ENCODE results near the gene CRB2.

Gene CRB2

GRCh38 chr9:123355761-123356431 lies at the start of gene CRB2:
CRB2 (plus strand) TSS chr9:123356197; CDS start chr9:123356261, 64 bp downstream.
- DNase-seq (ENCODE audit: low read depth): no peak
- H3K4me3 ChIP-seq (ENCODE audit: low read depth, low read length): no peak within 1 kb of the TSS

DNA sequence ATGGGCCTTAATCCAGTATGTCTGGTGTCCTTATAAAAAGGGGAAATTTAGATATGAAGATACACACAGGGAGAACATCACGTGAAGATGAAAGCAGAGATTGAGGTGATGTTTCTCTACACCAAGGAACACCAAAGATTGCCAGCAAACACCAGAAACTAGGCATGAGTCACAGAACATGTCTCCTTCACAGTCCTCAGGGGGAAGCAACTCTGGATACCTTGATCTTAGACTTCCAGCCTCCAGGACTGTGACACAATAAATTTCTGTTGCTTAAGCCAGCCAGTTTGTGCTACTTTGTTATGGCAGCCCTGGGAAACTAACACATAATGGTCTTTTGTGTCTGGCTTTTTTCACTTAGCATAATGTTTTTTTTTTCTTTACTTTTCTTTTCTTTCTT lies 46.4 kb upstream of the CRB2 start:
- no peak overlapping the region for H3K4me3 ChIP-seq (ENCODE audit: low read depth, low read length)
- DNase-seq (ENCODE audit: low read depth): no peak

DNA sequence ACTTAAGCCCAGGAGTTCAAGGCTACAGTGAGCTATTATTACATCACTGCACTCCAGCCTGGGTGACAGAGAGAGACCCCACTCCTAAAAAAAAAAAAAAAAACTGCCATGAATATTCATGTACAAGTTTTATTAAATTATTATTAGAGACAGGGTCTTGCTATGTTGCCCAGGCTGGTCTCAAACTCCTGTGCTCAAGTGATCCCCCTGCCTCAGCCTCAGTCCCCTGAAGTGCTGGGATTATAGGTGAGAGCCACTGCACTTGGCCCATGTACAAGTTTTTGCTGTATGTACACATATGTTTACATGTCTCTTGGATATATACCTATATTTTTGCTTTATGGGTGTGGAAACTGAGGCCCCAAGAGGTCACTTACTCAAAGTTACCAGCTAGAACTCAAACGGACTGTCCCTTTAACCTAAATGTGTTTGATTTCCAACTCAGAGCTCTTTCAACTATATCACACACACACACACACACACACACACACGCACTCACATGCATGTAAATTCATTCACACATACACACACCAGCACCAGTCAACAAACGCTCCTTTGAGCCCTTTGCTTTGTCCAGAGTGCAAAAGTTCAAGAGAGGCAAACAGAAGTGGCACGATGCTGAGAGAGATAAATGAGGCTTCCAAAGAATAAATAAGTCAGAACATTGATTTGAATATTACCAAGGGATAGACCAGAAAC lies 45.3 kb upstream of the CRB2 start:
- no peak for DNase-seq (ENCODE audit: low read depth)
- H3K4me3 ChIP-seq (ENCODE audit: low read depth, low read length): no peak overlapping the region

GRCh38 chr9:123311250-123311752 lies 44.7 kb upstream of the CRB2 start:
- no peak overlapping the region for H3K4me3 ChIP-seq (ENCODE audit: low read depth, low read length)
- no peak for DNase-seq (ENCODE audit: low read depth)

GRCh38 chr9:123312306-123312877 lies 43.6 kb upstream of the CRB2 start:
- DNase-seq (ENCODE audit: low read depth): no peak

DNA sequence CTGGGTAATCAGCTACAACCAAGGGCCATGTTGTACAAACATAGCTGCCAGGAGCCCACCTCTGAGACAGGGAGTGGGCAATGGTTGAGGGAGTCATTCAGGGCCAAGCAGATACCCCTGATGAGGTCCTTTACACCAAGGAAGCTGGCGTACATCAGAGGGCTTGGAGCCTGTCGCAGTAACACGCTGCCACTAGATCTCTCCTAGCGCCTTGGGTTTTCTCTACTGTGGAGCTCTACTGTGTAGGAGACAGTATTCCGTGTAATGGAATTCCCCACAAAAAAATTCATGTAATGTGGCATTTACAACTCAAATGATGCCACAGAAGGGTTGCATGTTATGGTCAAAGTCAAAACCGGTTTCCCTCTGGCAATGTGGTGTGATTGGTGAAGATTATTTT lies 41.4 kb upstream of the CRB2 start:
- H3K4me3 ChIP-seq (ENCODE audit: low read depth, low read length): no peak overlapping the region
- DNase-seq (ENCODE audit: low read depth): no peak

More at GRCh38 chr9:123312306-123312877, 43.6 kb upstream of the CRB2 start:
- H3K4me3 ChIP-seq (ENCODE audit: low read depth, low read length): no peak overlapping the region

DNA sequence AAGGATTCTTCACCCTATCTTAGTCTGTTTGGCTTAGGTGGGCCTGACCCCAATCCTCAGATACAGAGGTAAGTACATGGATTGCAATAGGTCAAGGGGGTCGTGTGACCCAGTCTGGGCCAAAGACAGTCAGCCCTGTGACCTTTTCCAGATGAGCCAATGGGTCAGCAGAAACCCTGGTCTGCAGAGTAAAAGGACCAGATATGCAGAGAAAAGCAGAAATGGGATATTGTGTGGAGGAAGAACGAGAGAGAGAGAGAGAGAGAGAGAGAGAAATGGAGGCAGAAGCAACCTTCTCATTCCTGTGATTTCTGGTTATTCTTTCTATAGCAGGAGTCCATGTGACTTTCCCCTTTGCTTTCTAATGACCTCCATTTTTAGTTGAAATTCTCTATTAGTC lies 40.4 kb upstream of the CRB2 start:
- H3K4me3 ChIP-seq (ENCODE audit: low read depth, low read length): no peak overlapping the region
- no peak for DNase-seq (ENCODE audit: low read depth)

GRCh38 chr9:123316053-123316718 lies 39.8 kb upstream of the CRB2 start:
- DNase-seq (ENCODE audit: low read depth): no peak

DNA sequence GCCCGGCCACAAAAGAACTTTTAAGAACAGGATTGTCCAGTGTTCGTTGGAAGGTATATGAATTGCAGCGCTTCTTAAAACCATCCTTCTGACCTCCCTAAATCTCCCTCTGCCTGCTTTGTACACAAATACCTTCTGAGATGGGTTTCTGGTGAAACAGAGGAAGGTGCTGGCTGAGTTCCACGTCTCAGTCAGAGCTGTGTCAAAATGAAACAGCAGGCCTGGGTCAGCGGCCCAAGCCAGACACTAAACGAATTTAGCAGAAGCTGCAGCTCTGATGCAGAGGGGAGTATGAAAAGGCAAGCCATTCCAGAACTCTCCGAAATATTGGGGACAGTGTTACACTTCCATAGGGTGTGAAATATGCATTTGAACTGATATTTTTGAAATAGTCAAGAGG lies 37.8 kb upstream of the CRB2 start:
- no peak for DNase-seq (ENCODE audit: low read depth)

More at GRCh38 chr9:123316053-123316718, 39.8 kb upstream of the CRB2 start:
- H3K4me3 ChIP-seq (ENCODE audit: low read depth, low read length): no peak overlapping the region

DNA sequence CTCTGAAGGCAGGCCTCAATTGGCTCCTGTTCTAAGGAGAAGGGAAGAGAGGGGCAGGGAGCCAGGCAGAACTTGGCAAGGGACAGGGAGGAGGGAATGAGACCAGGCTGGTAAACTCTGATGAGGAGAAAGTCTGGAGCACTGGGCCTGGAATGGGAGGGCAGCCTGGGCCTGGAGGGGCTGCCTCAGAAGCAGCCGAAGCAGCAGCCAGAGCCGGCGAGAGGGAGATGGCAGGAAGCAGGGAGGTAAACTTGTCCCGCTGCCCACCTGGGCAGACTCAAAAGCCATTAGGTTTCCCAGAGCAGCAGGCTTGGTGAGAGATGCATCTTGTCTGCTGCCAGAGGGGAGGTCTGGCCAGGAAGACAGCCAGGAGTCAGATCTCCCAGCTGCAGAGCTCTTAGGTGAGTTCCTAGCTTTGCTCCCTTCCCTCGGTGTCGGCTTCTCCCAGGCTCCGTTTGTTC lies 37.0 kb upstream of the CRB2 start:
- H3K4me3 ChIP-seq (ENCODE audit: low read depth, low read length): no peak overlapping the region
- no peak for DNase-seq (ENCODE audit: low read depth)

More for the DNA sequence above, 37.8 kb upstream of the CRB2 start:
- no peak overlapping the region for H3K4me3 ChIP-seq (ENCODE audit: low read depth, low read length)

GRCh38 chr9:123319541-123320339 lies 36.3 kb upstream of the CRB2 start:
- no peak overlapping the region for H3K4me3 ChIP-seq (ENCODE audit: low read depth, low read length)
- DNase-seq (ENCODE audit: low read depth): no peak

- no peak overlapping the region for H3K4me3 ChIP-seq (ENCODE audit: low read depth, low read length)
- DNase-seq (ENCODE audit: low read depth): no peak
Observed at GRCh38 chr9:123320814-123321213, 35.2 kb upstream of the CRB2 start.

GRCh38 chr9:123321616-123322272 lies 34.3 kb upstream of the CRB2 start:
- no peak for DNase-seq (ENCODE audit: low read depth)
- no peak overlapping the region for H3K4me3 ChIP-seq (ENCODE audit: low read depth, low read length)

DNA sequence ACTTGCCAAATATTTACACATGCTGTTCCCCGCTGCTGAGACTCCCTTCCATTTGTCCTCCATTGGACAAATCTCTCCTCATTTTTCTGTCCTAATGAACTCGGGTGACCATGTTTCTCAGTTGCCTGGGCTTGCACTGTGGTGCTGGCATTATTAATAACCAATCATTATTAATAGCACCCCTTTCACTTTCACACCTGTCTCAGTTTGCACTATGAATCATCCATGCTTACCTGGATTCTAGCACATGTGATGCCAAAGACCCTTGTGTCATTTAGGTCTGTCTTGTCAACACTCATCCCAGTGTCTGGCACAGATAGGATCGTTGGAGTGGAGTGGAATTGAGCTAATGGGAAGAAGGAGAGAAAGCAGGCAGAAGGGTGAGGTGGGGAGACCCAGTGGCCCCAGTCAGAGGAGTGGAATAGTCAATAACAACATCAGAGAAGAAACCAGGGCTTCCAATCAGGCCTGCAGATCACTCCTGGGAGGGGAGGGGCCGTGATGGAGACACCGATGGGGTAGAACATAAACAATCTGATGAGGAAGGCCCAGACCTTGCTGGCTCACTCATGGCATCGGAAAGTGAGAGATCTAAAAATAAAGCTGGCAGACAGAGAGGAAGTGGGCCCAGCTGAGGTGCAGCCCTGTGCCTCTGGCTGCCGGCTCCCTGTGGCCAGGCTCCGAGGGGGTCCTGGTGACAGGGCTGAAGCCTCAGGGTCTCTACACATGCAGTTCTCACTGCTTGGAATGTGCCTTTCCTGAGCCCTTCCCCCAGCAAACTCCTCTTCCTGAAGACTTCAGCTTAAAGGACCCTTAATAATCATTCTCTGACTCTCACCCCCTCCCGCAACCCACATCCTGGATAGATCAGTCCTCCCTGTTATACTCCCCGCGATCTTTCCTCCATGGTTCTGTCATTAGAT lies 33.5 kb upstream of the CRB2 start:
- no peak for DNase-seq (ENCODE audit: low read depth)
- no peak overlapping the region for H3K4me3 ChIP-seq (ENCODE audit: low read depth, low read length)

DNA sequence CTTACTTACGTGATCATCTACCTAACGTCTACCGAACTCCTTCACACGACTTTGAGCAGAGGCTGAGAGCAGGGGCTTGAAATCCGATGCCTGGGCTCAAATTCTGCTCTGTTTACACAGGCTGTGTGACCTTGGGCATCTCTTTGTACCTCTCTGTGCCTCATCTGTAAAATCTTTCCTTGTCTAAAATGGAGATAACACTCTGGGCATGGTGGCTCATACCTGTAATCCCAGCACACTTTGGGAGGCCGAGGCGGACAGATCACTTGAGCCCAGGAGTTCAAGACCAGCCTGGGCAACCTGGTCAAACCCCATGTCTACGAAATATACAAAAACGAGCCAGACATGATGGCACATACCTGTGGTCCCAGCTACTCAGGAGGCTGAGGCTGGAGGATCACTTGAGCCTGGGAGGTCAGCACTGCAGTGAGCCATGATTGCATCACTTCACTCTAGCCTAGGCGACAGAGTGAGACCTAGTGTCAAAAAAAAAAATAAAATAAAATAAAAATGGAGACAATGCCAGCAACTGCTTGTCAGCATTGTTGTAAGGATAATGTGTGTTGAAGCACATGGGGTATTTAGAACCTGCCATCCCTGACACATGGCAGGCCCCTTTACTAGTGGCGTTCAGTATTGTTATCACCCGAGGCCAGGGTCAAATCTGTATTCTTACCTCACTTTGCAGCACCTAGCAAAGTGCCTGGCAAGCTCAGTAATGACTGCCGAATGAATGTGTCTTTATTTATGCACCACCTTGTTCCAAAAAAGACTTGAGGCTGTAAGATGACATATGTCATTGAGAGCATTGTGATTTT lies 32.6 kb upstream of the CRB2 start:
- no peak for DNase-seq (ENCODE audit: low read depth)
- H3K4me3 ChIP-seq (ENCODE audit: low read depth, low read length): no peak overlapping the region

GRCh38 chr9:123324767-123325183 lies 31.2 kb upstream of the CRB2 start:
- no peak for DNase-seq (ENCODE audit: low read depth)
- no peak overlapping the region for H3K4me3 ChIP-seq (ENCODE audit: low read depth, low read length)

DNA sequence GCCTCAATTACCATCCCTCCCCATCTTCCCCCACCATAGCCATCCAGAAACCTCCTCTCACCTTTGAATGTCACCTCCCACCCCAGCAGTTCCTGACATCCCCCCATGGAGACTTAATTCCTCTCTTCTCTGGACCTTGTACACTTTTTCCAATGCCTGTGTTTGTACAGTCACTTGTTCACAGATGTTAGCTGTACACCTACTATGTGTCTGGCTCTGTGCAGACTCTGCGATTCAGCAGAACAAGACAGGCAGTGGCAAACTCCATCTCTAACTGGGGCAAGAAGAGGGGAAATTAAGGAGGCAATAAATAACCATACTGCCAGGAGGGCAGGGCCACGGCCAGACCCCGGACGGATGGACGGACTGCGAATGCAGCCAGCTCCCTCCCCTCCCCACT lies 29.8 kb upstream of the CRB2 start:
- no peak overlapping the region for H3K4me3 ChIP-seq (ENCODE audit: low read depth, low read length)
- DNase-seq (ENCODE audit: low read depth): no peak

Measured in skeletal muscle cell (primary cell).